Measurements from ENCODE around the gene RPL26. TPM values are rescaled to one million over a fixed set of nuclear protein-coding genes. Genes with fewer than 3 reads are reported as not detected.

The RPL26 gene
- total RNA-seq, 2 donors from 2014 or later, result 1,223 to 1,367 TPM

DNA sequence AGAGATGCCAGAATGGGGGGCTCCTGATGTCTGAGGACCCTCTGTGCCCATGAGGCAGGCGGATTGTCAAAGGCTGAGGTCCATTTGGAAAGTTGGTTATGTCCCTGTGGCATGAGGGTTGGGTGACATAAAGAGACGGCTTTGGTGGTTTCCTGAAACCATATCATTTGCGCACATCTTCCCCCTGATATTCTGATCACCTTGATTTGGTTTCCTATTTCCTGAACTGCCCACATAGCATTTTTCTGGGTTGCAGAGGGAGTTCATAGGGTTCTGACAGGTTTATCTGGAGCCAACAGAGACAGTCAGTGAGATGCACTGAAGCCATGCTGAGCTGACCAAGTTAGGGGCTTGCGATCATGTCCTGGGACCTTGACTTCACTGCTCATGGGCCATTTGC lies 30.3 kb upstream of the RPL26 start:
- no peaks in the 10 kb centered on the region for H3K36me3 ChIP-seq
- H3K4me1 ChIP-seq, result no peaks in the 10 kb centered on the region
- intact Hi-C loops (cut with DNase I), result loop anchor here (10.0 kb wide), 1 partner anchor 481 kb away; no protein-coding TSS in a partner anchor
- no peaks in the 10 kb centered on the region for H3K9me3 ChIP-seq
- H3K9ac ChIP-seq (ENCODE audit: low read depth in 2 of 2, low read length in 2 of 2), result no peak overlapping the region
- DNase-seq, result no peak
- H3K27me3 ChIP-seq, result no peaks in the 10 kb centered on the region
- H3K4me3 ChIP-seq, result no peak overlapping the region
- TF ChIP-seq, protein P1, sequence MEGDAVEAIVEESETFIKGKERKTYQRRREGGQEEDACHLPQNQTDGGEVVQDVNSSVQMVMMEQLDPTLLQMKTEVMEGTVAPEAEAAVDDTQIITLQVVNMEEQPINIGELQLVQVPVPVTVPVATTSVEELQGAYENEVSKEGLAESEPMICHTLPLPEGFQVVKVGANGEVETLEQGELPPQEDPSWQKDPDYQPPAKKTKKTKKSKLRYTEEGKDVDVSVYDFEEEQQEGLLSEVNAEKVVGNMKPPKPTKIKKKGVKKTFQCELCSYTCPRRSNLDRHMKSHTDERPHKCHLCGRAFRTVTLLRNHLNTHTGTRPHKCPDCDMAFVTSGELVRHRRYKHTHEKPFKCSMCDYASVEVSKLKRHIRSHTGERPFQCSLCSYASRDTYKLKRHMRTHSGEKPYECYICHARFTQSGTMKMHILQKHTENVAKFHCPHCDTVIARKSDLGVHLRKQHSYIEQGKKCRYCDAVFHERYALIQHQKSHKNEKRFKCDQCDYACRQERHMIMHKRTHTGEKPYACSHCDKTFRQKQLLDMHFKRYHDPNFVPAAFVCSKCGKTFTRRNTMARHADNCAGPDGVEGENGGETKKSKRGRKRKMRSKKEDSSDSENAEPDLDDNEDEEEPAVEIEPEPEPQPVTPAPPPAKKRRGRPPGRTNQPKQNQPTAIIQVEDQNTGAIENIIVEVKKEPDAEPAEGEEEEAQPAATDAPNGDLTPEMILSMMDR (IDR thresholded peaks at IDR 0.05), result no peak
- no peak overlapping the region for H3K27ac ChIP-seq

DNA sequence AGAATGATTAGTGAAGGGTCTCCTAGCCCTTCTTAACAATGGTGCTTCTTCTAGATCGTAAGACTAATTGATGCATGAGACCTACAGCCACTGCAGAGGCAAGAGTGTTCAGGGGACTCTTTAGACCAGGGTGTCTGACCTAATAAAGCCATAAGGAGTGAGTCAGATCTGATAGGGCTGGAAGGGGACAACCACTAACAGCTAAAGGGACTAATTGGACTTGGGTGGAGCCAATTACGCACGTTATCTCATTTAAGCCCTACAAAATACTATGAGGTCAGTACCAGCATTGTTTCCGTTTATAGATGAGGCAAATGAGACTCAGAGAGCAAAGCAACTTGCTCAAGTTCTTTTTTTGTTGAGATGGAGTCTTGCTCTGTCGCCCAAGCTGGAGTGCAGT lies 29.1 kb upstream of the RPL26 start:
- intact Hi-C loops (cut with DNase I), result loop anchor here (10.0 kb wide), 1 partner anchor 483 kb away; no protein-coding TSS in a partner anchor
- TF ChIP-seq, protein P1 (IDR thresholded peaks at IDR 0.05), result no peak

GRCh38 chr17:8410883-8411238 lies 27.9 kb upstream of the RPL26 start:
- Histone ChIP-seq H3K27me3 (no peaks in the 10 kb centered on the region), H3K9me3 (no peaks in the 10 kb centered on the region), H3K36me3 (no peaks in the 10 kb centered on the region), H3K4me1 (no peaks in the 10 kb centered on the region), H3K27ac (no peak overlapping the region), H3K4me3 (no peak overlapping the region), H3K9ac (ENCODE audit: low read depth in 2 of 2, low read length in 2 of 2) (no peak overlapping the region)
- no peak for DNase-seq
- intact Hi-C loops (cut with DNase I), result loop anchor here (2.0 to 10.0 kb wide), 2 partner anchors 336 to 484 kb away; no protein-coding TSS in a partner anchor
- TF ChIP-seq, protein P1 (IDR thresholded peaks at IDR 0.05), result no peak

More for the DNA sequence above, 29.1 kb upstream of the RPL26 start:
- Histone ChIP-seq H3K9me3 (no peaks in the 10 kb centered on the region), H3K4me3 (no peak overlapping the region), H3K9ac (ENCODE audit: low read depth in 2 of 2, low read length in 2 of 2) (no peak overlapping the region), H3K36me3 (no peaks in the 10 kb centered on the region), H3K27ac (no peak overlapping the region), H3K27me3 (no peaks in the 10 kb centered on the region), H3K4me1 (no peaks in the 10 kb centered on the region)
- no peak for DNase-seq

DNA sequence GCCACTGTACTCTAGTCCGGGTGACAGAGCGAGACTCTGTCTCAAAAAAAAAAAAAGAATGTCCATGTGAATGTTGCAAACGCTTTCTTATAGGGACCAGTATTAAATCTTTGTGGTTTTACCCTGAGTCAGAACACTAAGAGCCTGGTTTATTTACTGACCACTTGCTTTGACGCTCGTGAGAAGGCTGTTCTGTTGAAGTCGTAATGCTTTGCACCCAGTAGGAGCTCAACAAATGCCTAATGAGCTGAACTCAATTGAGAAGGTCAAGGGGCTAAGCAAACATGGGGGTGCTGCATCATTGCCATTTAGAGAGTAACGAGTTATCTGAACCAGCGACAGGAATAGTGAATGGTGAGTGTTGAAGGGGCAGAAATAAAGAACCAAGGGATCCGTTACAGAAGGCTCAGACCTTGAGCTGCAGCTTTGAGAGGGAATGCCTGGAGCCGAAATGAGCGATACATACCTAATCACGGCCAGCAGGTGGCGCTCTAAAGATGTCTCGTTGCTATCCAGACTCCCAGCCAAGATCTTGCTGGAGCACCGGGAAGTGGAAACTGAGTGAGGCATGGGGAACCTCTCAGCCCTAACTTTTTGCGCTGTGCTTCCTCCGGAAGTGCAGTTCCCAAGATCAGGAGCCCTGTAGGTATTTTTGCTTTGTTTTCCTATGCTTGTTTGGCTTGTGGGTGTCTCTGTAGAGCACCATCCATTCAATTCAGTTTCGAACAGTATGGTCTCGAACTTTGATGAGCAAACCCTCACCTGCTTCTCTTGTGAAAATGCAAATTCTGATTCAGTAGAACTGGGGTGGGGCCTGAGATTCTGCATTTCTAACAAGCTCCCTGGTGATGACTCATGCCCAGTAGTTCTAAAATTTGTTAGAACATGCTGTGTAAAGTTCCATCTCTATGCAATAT lies 27.2 kb upstream of the RPL26 start:
- intact Hi-C loops (cut with DNase I), result loop anchor here (2.0 to 10.0 kb wide), 3 partner anchors 67 to 485 kb away; no protein-coding TSS in a partner anchor

GRCh38 chr17:8408371-8408770 lies 25.4 kb upstream of the RPL26 start:
- intact Hi-C loops (cut with DNase I), result loop anchor here (2.0 kb wide), 1 partner anchor 68 kb away; no protein-coding TSS in a partner anchor
- H3K9me3 ChIP-seq, result no peaks in the 10 kb centered on the region
- no peaks in the 10 kb centered on the region for H3K27me3 ChIP-seq
- H3K4me3 ChIP-seq, result no peak overlapping the region
- TF ChIP-seq, protein P1 (IDR thresholded peaks at IDR 0.05), result no peak
- H3K9ac ChIP-seq (ENCODE audit: low read depth in 2 of 2, low read length in 2 of 2), result no peak overlapping the region
- H3K36me3 ChIP-seq, result no peaks in the 10 kb centered on the region
- H3K27ac ChIP-seq, result no peak overlapping the region
- peak; percentile 65 for DNase-seq
- no peaks in the 10 kb centered on the region for H3K4me1 ChIP-seq

More for the DNA sequence above, 27.2 kb upstream of the RPL26 start:
- no peaks in the 10 kb centered on the region for H3K27me3 ChIP-seq
- H3K27ac ChIP-seq, result no peak overlapping the region
- H3K9ac ChIP-seq (ENCODE audit: low read depth in 2 of 2, low read length in 2 of 2), result no peak overlapping the region
- no peaks in the 10 kb centered on the region for H3K36me3 ChIP-seq
- H3K9me3 ChIP-seq, result no peaks in the 10 kb centered on the region
- TF ChIP-seq, protein P1 (IDR thresholded peaks at IDR 0.05), result peak; percentile 76
- peak; percentile 92 for DNase-seq
- no peaks in the 10 kb centered on the region for H3K4me1 ChIP-seq
- no peak overlapping the region for H3K4me3 ChIP-seq
